CD8-positive, alpha-beta memory T cell (primary cell): ENCODE data around the gene C1S. TPM values are rescaled to one million over a fixed set of nuclear protein-coding genes. Genes with fewer than 3 reads are reported as not detected.

Experiments used
- CTCF ChIA-PET: fragments of 350-600 bp; sonication (Branson Sonifier 250); formaldehyde crosslinking; loops from one replicate; lab custom pipeline; 2021; ENCODE audit warnings: antibody characterized with exemption; lab: Charles Lee
- POLR2A ChIA-PET: fragments of 350-600 bp; sonication (Branson Sonifier 250); formaldehyde crosslinking; loops from one replicate; lab custom pipeline; 2021; ENCODE audit warnings: antibody characterized with exemption; lab: Charles Lee
- DNase-seq, 5 donors: peaks; one replicate each; pipeline versions ENCODE4 v3.0.0 to v3.0.0-alpha.2; 2020 to 2022; ENCODE audit warnings: mixed read lengths in 1 of 5
- H3K27ac ChIP-seq: one replicate; pipeline ENCODE4 v1.7.0; 2013; ENCODE audit warnings: low read depth, mild to moderate bottlenecking, low read length, moderate library complexity
- H3K27me3 ChIP-seq: 2 replicates; pipeline ENCODE4 v1.7.0; 2013; ENCODE audit warnings: low read length, mild to moderate bottlenecking; ENCODE audit not compliant: insufficient read depth, poor library complexity, severe bottlenecking
- H3K36me3 ChIP-seq: 2 replicates; pipeline ENCODE4 v1.7.0; 2013; ENCODE audit warnings: mild to moderate bottlenecking, low read length, moderate library complexity; ENCODE audit not compliant: insufficient read depth
- H3K4me1 ChIP-seq: 2 replicates; pipeline ENCODE4 v1.7.0; 2013; ENCODE audit warnings: mild to moderate bottlenecking, low read length, moderate library complexity; ENCODE audit not compliant: insufficient read depth
- H3K4me3 ChIP-seq: 2 replicates; pipeline ENCODE4 v1.7.0; 2013; ENCODE audit warnings: mild to moderate bottlenecking, low read length
- H3K9me3 ChIP-seq: 2 replicates; pipeline ENCODE4 v1.7.0; 2013; ENCODE audit warnings: mild to moderate bottlenecking, low read length
- H3K27ac Mint-ChIP-seq, 8 donors: one replicate each; pipeline ENCODE4 v1.8.0; 2020 to 2021; ENCODE audit warnings: mixed read lengths in 8 of 8, mild to moderate bottlenecking in 6 of 8, inconsistent platforms in 3 of 8, moderate library complexity in 3 of 8
- H3K27me3 Mint-ChIP-seq, 2 donors: one replicate each; pipeline ENCODE4 v1.8.0; 2020 to 2021; ENCODE audit warnings: mixed read lengths in 2 of 2, mild to moderate bottlenecking in 1 of 2, moderate library complexity in 1 of 2
- H3K36me3 Mint-ChIP-seq, 3 donors: one replicate each; pipeline ENCODE4 v1.8.0; 2020 to 2021; ENCODE audit warnings: mixed read lengths in 3 of 3, inconsistent platforms in 1 of 3, mild to moderate bottlenecking in 1 of 3
- H3K4me1 Mint-ChIP-seq, 3 donors: one replicate each; pipeline ENCODE4 v1.8.0; 2020 to 2021; ENCODE audit warnings: mixed read lengths in 3 of 3, inconsistent platforms in 1 of 3, mild to moderate bottlenecking in 1 of 3
- H3K4me3 Mint-ChIP-seq, 7 donors: one replicate each; pipeline ENCODE4 v1.8.0; 2020 to 2021; ENCODE audit warnings: mixed read lengths in 7 of 7, mild to moderate bottlenecking in 6 of 7, moderate library complexity in 4 of 7, inconsistent platforms in 2 of 7
- H3K9me3 Mint-ChIP-seq, 5 donors: one replicate each; pipeline ENCODE4 v1.8.0; 2020 to 2022; ENCODE audit warnings: mixed read lengths in 5 of 5, mild to moderate bottlenecking in 3 of 5, moderate library complexity in 2 of 5, inconsistent platforms in 1 of 5
- polyA plus RNA-seq: library from polyadenylated mRNA; unstranded; fragments of 300-500 nt; fragmentation: Illumina TruSeq; gene quantifications from one replicate; pipeline ENCODE4 v1.2.3, GENCODE V29; 2021
- total RNA-seq, 2 experiments: library from RNA; stranded (reverse); gene quantifications; one replicate each; pipeline ENCODE4 v1.2.3, GENCODE V29; 2021

The C1S gene
- total and polyA plus RNA-seq, 3 experiments from 2014 or later, result 0.64 to 0.83 TPM; not detected in 1

- CTCF ChIA-PET, result no interaction called here
- H3K36me3 Mint-ChIP-seq, result no peaks in the 10 kb centered on the region
- Histone ChIP-seq H3K27me3 (no peaks in the 10 kb centered on the region), H3K4me3 (no peak overlapping the region), H3K9me3 (no peaks in the 10 kb centered on the region), H3K4me1 (no peaks in the 10 kb centered on the region), H3K27ac (no peak overlapping the region), H3K36me3 (no peaks in the 10 kb centered on the region)
- H3K4me3 Mint-ChIP-seq, result no peak overlapping the region
- H3K27ac Mint-ChIP-seq, result peak overlapping the region in 1 of 8 donors; percentile 35
- no peak for DNase-seq
- POLR2A ChIA-PET, result no interaction called here
- peaks cover 0 to 41% of the 10 kb centered on the region in 2 donors for H3K27me3 Mint-ChIP-seq
- no peaks in the 10 kb centered on the region for H3K9me3 Mint-ChIP-seq
- H3K4me1 Mint-ChIP-seq, result no peaks in the 10 kb centered on the region
Measured at GRCh38 chr12:7069386-7069785, 8.9 kb downstream of the C1S start.

GRCh38 chr12:7072035-7072434 lies 11.5 kb downstream of the C1S start:
- Mint-ChIP-seq H3K4me3 (no peak overlapping the region), H3K9me3 (no peaks in the 10 kb centered on the region), H3K27ac (peak overlapping the region in 1 of 8 donors; percentile 52), H3K4me1 (peaks cover 0 to 10% (median 8%) of the 10 kb centered on the region in 3 donors), H3K36me3 (no peaks in the 10 kb centered on the region), H3K27me3 (peaks cover 4 to 41% of the 10 kb centered on the region in 2 donors)
- Histone ChIP-seq H3K4me3 (no peak overlapping the region), H3K9me3 (no peaks in the 10 kb centered on the region), H3K27ac (no peak overlapping the region), H3K36me3 (no peaks in the 10 kb centered on the region), H3K27me3 (no peaks in the 10 kb centered on the region), H3K4me1 (no peaks in the 10 kb centered on the region)
- CTCF ChIA-PET, result no interaction called here
- POLR2A ChIA-PET, result no interaction called here
- no peak for DNase-seq

- H3K9me3 Mint-ChIP-seq, result no peaks in the 10 kb centered on the region
- H3K9me3 ChIP-seq, result no peaks in the 10 kb centered on the region
- peaks cover 0 to 10% (median 8%) of the 10 kb centered on the region in 3 donors for H3K4me1 Mint-ChIP-seq
- no peak overlapping the region for H3K4me3 Mint-ChIP-seq
- DNase-seq, result no peak
- CTCF ChIA-PET, result no interaction called here
- H3K27me3 Mint-ChIP-seq, result peaks cover 4 to 38% of the 10 kb centered on the region in 2 donors
- H3K27me3 ChIP-seq, result no peaks in the 10 kb centered on the region
- no peak overlapping the region for H3K27ac ChIP-seq
- H3K4me3 ChIP-seq, result no peak overlapping the region
- POLR2A ChIA-PET, result no interaction called here
- no peaks in the 10 kb centered on the region for H3K36me3 Mint-ChIP-seq
- H3K4me1 ChIP-seq, result no peaks in the 10 kb centered on the region
- H3K36me3 ChIP-seq, result no peaks in the 10 kb centered on the region
- H3K27ac Mint-ChIP-seq, result peak overlapping the region in 1 of 8 donors; percentile 15
Measured at GRCh38 chr12:7072554-7072953, 12.0 kb downstream of the C1S start.

GRCh38 chr12:7073946-7074345 lies 13.4 kb downstream of the C1S start:
- H3K27me3 Mint-ChIP-seq, result peaks cover 4 to 30% of the 10 kb centered on the region in 2 donors
- Histone ChIP-seq H3K36me3 (no peaks in the 10 kb centered on the region), H3K27ac (no peak overlapping the region), H3K27me3 (no peaks in the 10 kb centered on the region), H3K4me3 (no peak overlapping the region), H3K4me1 (no peaks in the 10 kb centered on the region), H3K9me3 (no peaks in the 10 kb centered on the region)
- ChIA-PET POLR2A (no interaction called here), CTCF (no interaction called here)
- H3K4me1 Mint-ChIP-seq, result peaks cover 0 to 10% (median 8%) of the 10 kb centered on the region in 3 donors
- no peak overlapping the region for H3K4me3 Mint-ChIP-seq
- H3K36me3 Mint-ChIP-seq, result no peaks in the 10 kb centered on the region
- H3K27ac Mint-ChIP-seq, result no peak overlapping the region
- H3K9me3 Mint-ChIP-seq, result no peaks in the 10 kb centered on the region
- DNase-seq, result no peak

GRCh38 chr12:7075518-7075917 lies 15.0 kb downstream of the C1S start:
- Mint-ChIP-seq H3K36me3 (no peaks in the 10 kb centered on the region), H3K27me3 (peaks cover 4 to 28% of the 10 kb centered on the region in 2 donors), H3K27ac (peak overlapping the region in 5 of 8 donors; percentile 0 to 18 (median 5))

GRCh38 chr12:7075939-7076338 lies 15.4 kb downstream of the C1S start:
- no peaks in the 10 kb centered on the region for H3K36me3 ChIP-seq
- H3K9me3 Mint-ChIP-seq, result no peaks in the 10 kb centered on the region
- peak overlapping the region in 4 of 8 donors; percentile 0 to 18 (median 8) for H3K27ac Mint-ChIP-seq
- no peak for DNase-seq
- H3K9me3 ChIP-seq, result no peaks in the 10 kb centered on the region
- POLR2A ChIA-PET, result no interaction called here
- H3K4me3 Mint-ChIP-seq, result no peak overlapping the region
- H3K4me1 ChIP-seq, result no peaks in the 10 kb centered on the region
- H3K36me3 Mint-ChIP-seq, result no peaks in the 10 kb centered on the region
- no peak overlapping the region for H3K27ac ChIP-seq
- peaks cover 0 to 10% (median 8%) of the 10 kb centered on the region in 3 donors for H3K4me1 Mint-ChIP-seq
- no peaks in the 10 kb centered on the region for H3K27me3 ChIP-seq
- CTCF ChIA-PET, result interaction anchor here (1.5 kb wide), 1 partner anchor 77 kb away, joined by 4 read pairs; no protein-coding TSS in a partner anchor
- no peak overlapping the region for H3K4me3 ChIP-seq
- H3K27me3 Mint-ChIP-seq, result peaks cover 4 to 24% of the 10 kb centered on the region in 2 donors

More at GRCh38 chr12:7075518-7075917, 15.0 kb downstream of the C1S start:
- Histone ChIP-seq H3K36me3 (no peaks in the 10 kb centered on the region), H3K27me3 (no peaks in the 10 kb centered on the region), H3K9me3 (no peaks in the 10 kb centered on the region), H3K4me3 (no peak overlapping the region), H3K27ac (no peak overlapping the region), H3K4me1 (no peaks in the 10 kb centered on the region)
- CTCF ChIA-PET, result interaction anchor here (1.5 kb wide), 1 partner anchor 77 kb away, joined by 4 read pairs; no protein-coding TSS in a partner anchor
- Mint-ChIP-seq H3K4me3 (no peak overlapping the region), H3K9me3 (no peaks in the 10 kb centered on the region), H3K4me1 (peaks cover 0 to 10% (median 8%) of the 10 kb centered on the region in 3 donors)
- POLR2A ChIA-PET, result no interaction called here
- DNase-seq, result no peak

GRCh38 chr12:7076493-7076892 lies 16.0 kb downstream of the C1S start:
- DNase-seq, result no peak
- no peaks in the 10 kb centered on the region for H3K9me3 ChIP-seq
- Mint-ChIP-seq H3K9me3 (no peaks in the 10 kb centered on the region), H3K27me3 (peaks cover 4 to 23% of the 10 kb centered on the region in 2 donors), H3K4me1 (peaks cover 0 to 10% (median 8%) of the 10 kb centered on the region in 3 donors), H3K4me3 (no peak overlapping the region), H3K27ac (no peak overlapping the region), H3K36me3 (no peaks in the 10 kb centered on the region)
- H3K27me3 ChIP-seq, result no peaks in the 10 kb centered on the region
- H3K27ac ChIP-seq, result no peak overlapping the region
- H3K4me1 ChIP-seq, result no peaks in the 10 kb centered on the region
- H3K36me3 ChIP-seq, result no peaks in the 10 kb centered on the region
- POLR2A ChIA-PET, result no interaction called here
- H3K4me3 ChIP-seq, result no peak overlapping the region
- CTCF ChIA-PET, result interaction anchor here (1.5 kb wide), 1 partner anchor 78 kb away, joined by 4 read pairs; no protein-coding TSS in a partner anchor

- H3K36me3 ChIP-seq, result no peaks in the 10 kb centered on the region
- no peak overlapping the region for H3K27ac ChIP-seq
- no peak overlapping the region for H3K4me3 Mint-ChIP-seq
- no peaks in the 10 kb centered on the region for H3K4me1 ChIP-seq
- ChIA-PET POLR2A (no interaction called here), CTCF (interaction anchor here (1.2 kb wide), 1 partner anchor 11 kb away, joined by 3 read pairs; no protein-coding TSS in a partner anchor)
- H3K27me3 Mint-ChIP-seq, result peaks cover 4 to 10% of the 10 kb centered on the region in 2 donors
- H3K9me3 Mint-ChIP-seq, result no peaks in the 10 kb centered on the region
- H3K4me1 Mint-ChIP-seq, result peaks cover 0 to 10% (median 8%) of the 10 kb centered on the region in 3 donors
- DNase-seq, result no peak
- no peaks in the 10 kb centered on the region for H3K9me3 ChIP-seq
- no peak overlapping the region for H3K4me3 ChIP-seq
- H3K27ac Mint-ChIP-seq, result no peak overlapping the region
- no peaks in the 10 kb centered on the region for H3K27me3 ChIP-seq
- H3K36me3 Mint-ChIP-seq, result no peaks in the 10 kb centered on the region
Measured at GRCh38 chr12:7078163-7078562, 17.6 kb downstream of the C1S start.
